H1 (cell line): ENCODE data around the gene FCAMR. TPM values are rescaled to one million over a fixed set of nuclear protein-coding genes. Genes with fewer than 3 reads are reported as not detected.

ENCODE experiments used
- CTCF ChIA-PET: fragments of 300-600 bp; sonication (Branson Sonifier 250); formaldehyde crosslinking; loops from one replicate; lab custom pipeline; 2021; ENCODE audit not compliant: partially characterized antibody; lab: Charles Lee
- POLR2A ChIA-PET: fragments of 300-600 bp; sonication (Branson Sonifier 250); formaldehyde crosslinking; loops from one replicate; lab custom pipeline; 2021; ENCODE audit warnings: inconsistent platforms; ENCODE audit not compliant: partially characterized antibody; lab: Charles Lee
- DNase-seq, 2 experiments: peaks; one replicate each; pipeline versions ENCODE4 v3.0.0 to v3.0.0-alpha.2; 2010 to 2022; ENCODE audit warnings: low spot score in 2 of 2, low read depth in 1 of 2, mixed read lengths in 1 of 2
- FAIRE-seq: peaks from 2 replicates; lab custom pipeline; 2011; peaks lifted over from hg19 to GRCh38; lab: Jason Lieb, UNC
- H2AFZ ChIP-seq: 2 replicates; pipeline ENCODE4 v1.8.1; 2012; ENCODE audit warnings: low read length, inconsistent platforms
- H2AK5ac ChIP-seq: 2 replicates; pipeline ENCODE4 v1.6.1; 2013; ENCODE audit warnings: low read depth, low read length
- H2BK120ac ChIP-seq: replicated peaks from 2 replicates; pipeline ENCODE3; 2013; ENCODE audit warnings: low read depth, low read length, inconsistent platforms
- H2BK12ac ChIP-seq: 2 replicates; pipeline ENCODE4 v1.6.1; 2013; ENCODE audit warnings: low read depth, low read length
- H2BK15ac ChIP-seq: 2 replicates; pipeline ENCODE4 v1.6.1; 2013; ENCODE audit warnings: low read length
- H2BK20ac ChIP-seq: 2 replicates; pipeline ENCODE4 v1.6.1; 2013; ENCODE audit warnings: low read length
- H2BK5ac ChIP-seq: 2 replicates; pipeline ENCODE4 v1.6.1; 2013; ENCODE audit warnings: low read depth, low read length
- H3K14ac ChIP-seq: 2 replicates; pipeline ENCODE4 v1.6.1; 2013; ENCODE audit warnings: inconsistent platforms; ENCODE audit not compliant: insufficient read length
- H3K18ac ChIP-seq: 2 replicates; pipeline ENCODE4 v1.6.1; 2013; ENCODE audit warnings: low read length; ENCODE audit errors: extremely low read depth
- H3K23ac ChIP-seq: 2 replicates; pipeline ENCODE4 v1.6.1; 2013; ENCODE audit warnings: inconsistent platforms; ENCODE audit not compliant: insufficient read length
- H3K23me2 ChIP-seq: 2 replicates; pipeline ENCODE4 v1.6.1; 2013; ENCODE audit warnings: low read depth, low read length
- H3K27ac ChIP-seq: 2 replicates; pipeline ENCODE4 v1.6.1; 2011; ENCODE audit warnings: low read depth, low read length, inconsistent platforms
- H3K27me3 ChIP-seq, 4 experiments: replicated peaks in 1 of 4; 1 replicate in 1 of 4; 2 replicates in 3 of 4; pipeline versions ENCODE4 v1.6.1 to v1.8.1; 2011 to 2013; ENCODE audit warnings: low read length in 3 of 4, mild to moderate bottlenecking in 3 of 4, inconsistent platforms in 2 of 4, mixed read lengths in 2 of 4, moderate library complexity in 1 of 4; ENCODE audit not compliant: control insufficient read depth in 3 of 4, insufficient read depth in 3 of 4; ENCODE audit errors: extremely low read depth in 1 of 4
- H3K36me3 ChIP-seq, 4 experiments: 2 replicates each; pipeline versions ENCODE4 v1.6.1 to v1.8.1; 2011 to 2013; ENCODE audit warnings: mild to moderate bottlenecking in 4 of 4, low read length in 3 of 4, moderate library complexity in 2 of 4, control low read depth in 1 of 4, inconsistent platforms in 1 of 4; ENCODE audit not compliant: insufficient read depth in 4 of 4, control insufficient read depth in 2 of 4
- H3K4ac ChIP-seq: replicated peaks from 2 replicates; pipeline ENCODE3; 2013; ENCODE audit warnings: low read length, low read depth, mixed read lengths, inconsistent platforms; ENCODE audit not compliant: insufficient read length
- H3K4me1 ChIP-seq, 4 experiments: replicated peaks in 1 of 4; 1 replicate in 1 of 4; 2 replicates in 3 of 4; pipeline versions ENCODE4 v1.6.1 to v1.8.1; 2011 to 2013; ENCODE audit warnings: low read length in 3 of 4, inconsistent platforms in 2 of 4, mixed read lengths in 1 of 4; ENCODE audit not compliant: insufficient read depth in 4 of 4, control insufficient read depth in 3 of 4
- H3K4me2 ChIP-seq, 2 experiments: 2 replicates each; pipeline versions ENCODE4 v1.6.1 to v1.8.1; 2011 to 2013; ENCODE audit warnings: low read depth in 2 of 2, low read length in 2 of 2, control low read depth in 1 of 2, inconsistent platforms in 1 of 2, mild to moderate bottlenecking in 1 of 2; ENCODE audit not compliant: insufficient read depth in 1 of 2
- H3K4me3 ChIP-seq, 4 experiments: fragments of 200-600, 300-600 bp in 1 of 4; sonication (generic), shearing (Covaris generic), sonication (Bioruptor Twin) in 1 of 4; 2 replicates each; pipeline versions ENCODE4 v1.5.1 to v1.8.1; 2011 to 2016; ENCODE audit warnings: low read length in 4 of 4, low read depth in 3 of 4, control low read depth in 2 of 4, inconsistent platforms in 2 of 4, mild to moderate bottlenecking in 2 of 4, mixed read lengths in 1 of 4, moderate library complexity in 1 of 4; ENCODE audit not compliant: insufficient read depth in 2 of 4; ENCODE audit errors: extremely low read depth in 1 of 4
- H3K56ac ChIP-seq: replicated peaks from 2 replicates; pipeline ENCODE3; 2013; ENCODE audit warnings: low read depth, mild to moderate bottlenecking, mixed read lengths, low read length, inconsistent platforms; ENCODE audit not compliant: insufficient read length
- H3K79me1 ChIP-seq: 2 replicates; pipeline ENCODE4 v1.6.1; 2013; ENCODE audit warnings: low read depth, low read length, control low read depth
- H3K79me2 ChIP-seq, 2 experiments: 2 replicates each; pipeline versions ENCODE4 v1.6.1 to v1.8.1; 2012 to 2013; ENCODE audit warnings: low read length in 2 of 2, mild to moderate bottlenecking in 2 of 2, inconsistent platforms in 1 of 2; ENCODE audit not compliant: insufficient read depth in 2 of 2, control insufficient read depth in 1 of 2
- H3K9ac ChIP-seq, 4 experiments: replicated peaks in 1 of 4; 1 replicate in 1 of 4; 2 replicates in 3 of 4; pipeline versions ENCODE4 v1.6.1 to v1.8.1; 2011 to 2013; ENCODE audit warnings: low read depth in 3 of 4, low read length in 3 of 4, control low read depth in 2 of 4, mild to moderate bottlenecking in 2 of 4, moderate library complexity in 2 of 4, inconsistent platforms in 1 of 4; ENCODE audit errors: extremely low read depth in 1 of 4
- H3K9me3 ChIP-seq, 2 experiments: 2 replicates each; pipeline versions ENCODE4 v1.6.1 to v1.8.1; 2012 to 2013; ENCODE audit warnings: mild to moderate bottlenecking in 2 of 2, moderate library complexity in 2 of 2, control low read depth in 1 of 2, inconsistent platforms in 1 of 2, low read depth in 1 of 2, low read length in 1 of 2, mixed read lengths in 1 of 2; ENCODE audit not compliant: insufficient read depth in 2 of 2
- H4K20me1 ChIP-seq, 2 experiments: replicated peaks in 1 of 2; 2 replicates each; pipeline versions ENCODE3 to v1.8.1; 2011 to 2013; ENCODE audit warnings: inconsistent platforms in 2 of 2, low read length in 2 of 2, mild to moderate bottlenecking in 1 of 2; ENCODE audit not compliant: insufficient read depth in 2 of 2, control insufficient read depth in 1 of 2
- H4K5ac ChIP-seq: 2 replicates; pipeline ENCODE4 v1.6.1; 2013; ENCODE audit warnings: low read length, low read depth, mixed read lengths, inconsistent platforms; ENCODE audit not compliant: insufficient read length
- H4K8ac ChIP-seq: 2 replicates; pipeline ENCODE4 v1.8.0; 2013; ENCODE audit warnings: mild to moderate bottlenecking, moderate library complexity, low read length, inconsistent platforms; ENCODE audit not compliant: insufficient read depth; ENCODE audit errors: extremely low read depth
- H4K91ac ChIP-seq: replicated peaks from 2 replicates; pipeline ENCODE3; 2013; ENCODE audit warnings: low read length, mixed read lengths, inconsistent platforms; ENCODE audit not compliant: insufficient read length
- CHD1 ChIP-seq: IDR thresholded peaks from 2 replicates; pipeline ENCODE4 v1.6.1; 2012; ENCODE audit warnings: low read depth, low read length, improper control_type of control experiment
- CHD2 ChIP-seq: IDR thresholded peaks from 2 replicates; pipeline ENCODE4 v1.6.1; 2012; ENCODE audit warnings: low read length, improper control_type of control experiment
- GABPA ChIP-seq: IDR thresholded peaks from 2 replicates; pipeline ENCODE4 v1.6.1; 2011; ENCODE audit warnings: mild to moderate bottlenecking, low read length, moderate library complexity, borderline replicate concordance; ENCODE audit not compliant: insufficient read depth
- JUND ChIP-seq: IDR thresholded peaks from 2 replicates; pipeline ENCODE4 v1.6.1; 2011; ENCODE audit warnings: mild to moderate bottlenecking, improper control_type of control experiment, low read length
- KDM4A ChIP-seq: IDR thresholded peaks from one replicate; pipeline ENCODE4 v1.7.1; 2012; ENCODE audit warnings: low read depth, mild to moderate bottlenecking, moderate library complexity, low read length, inconsistent platforms; ENCODE audit not compliant: severe bottlenecking
- KDM5A ChIP-seq: fragments of 200-600 bp; IDR thresholded peaks from 2 replicates; pipeline ENCODE4 v1.7.1; 2012; ENCODE audit warnings: mild to moderate bottlenecking, low read length, inconsistent platforms, mixed read lengths
- MAX ChIP-seq: IDR thresholded peaks from 2 replicates; pipeline ENCODE4 v1.6.1; 2012; ENCODE audit warnings: inconsistent platforms
- RAD21 ChIP-seq, 2 experiments: IDR thresholded peaks in 1 of 2; conservative IDR thresholded peaks in 1 of 2; 2 replicates each; pipeline ENCODE4 v1.6.1; 2011; ENCODE audit warnings: low read depth in 2 of 2, low read length in 2 of 2, improper control_type of control experiment in 1 of 2, inconsistent platforms in 1 of 2, mild to moderate bottlenecking in 1 of 2, moderate library complexity in 1 of 2
- SIN3A ChIP-seq, 2 experiments: IDR thresholded peaks in 1 of 2; conservative IDR thresholded peaks in 1 of 2; 2 replicates each; pipeline ENCODE4 v1.6.1; 2011 to 2012; ENCODE audit warnings: low read length in 2 of 2, improper control_type of control experiment in 1 of 2, low read depth in 1 of 2, mild to moderate bottlenecking in 1 of 2
- SIRT6 ChIP-seq: IDR thresholded peaks from one replicate; pipeline ENCODE4 v1.7.1; 2012; ENCODE audit warnings: low read length, inconsistent platforms
- WGBS, 2 experiments: shearing (Covaris generic) in 1 of 2; methylation state at CpG; one replicate each; pipeline versions ENCODE4 v1.1.6 to v1.1.7; 2013 to 2015; ENCODE audit warnings: low lambda C conversion rate in 2 of 2, mixed read lengths in 2 of 2, inconsistent platforms in 1 of 2, low coverage in 1 of 2, missing lambda C conversion rate in 1 of 2; ENCODE audit not compliant: insufficient replicate concordance in 2 of 2, insufficient coverage in 1 of 2, insufficient read length in 1 of 2; ENCODE audit errors: extremely low coverage in 1 of 2, missing lambda C conversion rate in 1 of 2; 5-methylcytosine and 5-hydroxymethylcytosine counted together
- polyA plus RNA-seq, 7 experiments: library from polyadenylated mRNA; depleted of rRNA in 3 of 7; stranded (reverse) in 5 of 7; unstranded in 2 of 7; fragments of >200 nt in 5 of 7; fragments of 200-250 nt in 2 of 7; gene quantifications; 1 replicate in 5 of 7; 2 replicates in 1 of 7; 4 replicates in 1 of 7; pipeline versions ENCODE4 v1.2.1 to v1.2.3, GENCODE V29; 2011 to 2013; ENCODE audit warnings: missing spikeins in 2 of 7, mixed read lengths in 2 of 7
- total RNA-seq: library from RNA; stranded (reverse); fragmentation: NEBNext Ultra II Directional; extraction: Animal tissue kit (Norgen Biotek cat#: 25700); gene quantifications from 2 replicates; pipeline ENCODE4 v1.2.1, GENCODE V29; 2021
- TF ChIP-seq, protein P1 (sequence below), 3 experiments: IDR thresholded peaks; 1 replicate in 2 of 3; 2 replicates in 1 of 3; pipeline versions ENCODE4 v1.5.1 to v1.6.1; 2011; ENCODE audit warnings: low read length in 3 of 3, mild to moderate bottlenecking in 3 of 3, inconsistent platforms in 2 of 3, low read depth in 1 of 3, moderate library complexity in 1 of 3; ENCODE audit not compliant: insufficient read depth in 1 of 3; ENCODE audit errors: control extremely low read depth in 1 of 3

FCAMR gene
- total and polyA plus RNA-seq, 2 of the 8 experiments (the other 6 are each of a cell fraction or from before 2014, with no cell fraction given) = not detected

DNA sequence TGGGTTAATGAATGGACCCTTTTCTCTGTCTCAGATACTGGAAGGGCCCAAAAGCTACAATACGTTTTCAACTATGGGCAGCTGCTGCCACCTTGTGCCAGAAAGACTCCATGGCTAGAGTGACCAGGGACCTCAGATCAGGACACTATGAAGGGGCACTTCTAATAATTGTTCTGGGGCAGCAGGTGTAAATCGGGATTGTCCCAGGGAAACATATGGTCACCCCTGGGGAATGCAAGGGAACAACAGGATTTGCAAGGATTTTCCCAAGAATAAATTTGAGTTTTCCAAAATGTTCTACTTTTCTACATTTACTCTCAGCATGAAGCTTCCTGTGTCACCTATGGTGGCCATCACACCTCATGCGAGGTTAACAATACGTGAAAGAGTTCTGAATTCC, 12.0 kb upstream of the FCAMR start:
- Histone ChIP-seq H4K8ac (no peak overlapping the region), H3K27me3 (no peaks in the 10 kb centered on the region; a peak in 1 of 7 replicates), H4K91ac (no peak overlapping the region), H3K23me2 (no peaks in the 10 kb centered on the region; the same call in 1 of the 2 replicates), H4K20me1 (no peaks in the 10 kb centered on the region), H3K4me2 (no peak overlapping the region), H3K18ac (no peak overlapping the region), H2BK12ac (no peak overlapping the region), H3K9me3 (no peaks in the 10 kb centered on the region), H2AFZ (no peak overlapping the region), H3K36me3 (no peaks in the 10 kb centered on the region), H3K23ac (no peak overlapping the region), H3K4ac (no peak overlapping the region), H4K5ac (no peak overlapping the region), H2AK5ac (no peak overlapping the region), H3K9ac (no peak overlapping the region), H2BK5ac (no peak overlapping the region), H3K4me3 (no peak overlapping the region), H3K4me1 (peaks cover 4 to 15% (median 8%) of the 10 kb centered on the region in 4 experiments), H3K56ac (no peak overlapping the region), H2BK15ac (no peak overlapping the region), H2BK20ac (no peak overlapping the region), H3K79me2 (no peaks in the 10 kb centered on the region), H3K14ac (no peak overlapping the region), H2BK120ac (no peak overlapping the region), H3K79me1 (no peaks in the 10 kb centered on the region), H3K27ac (no peak overlapping the region)
- no peak for FAIRE-seq
- DNase-seq = peak in 1 of 2 experiments; percentile 65
- WGBS, 2 experiments = 48% methylated on average over 4 of the region's 4 CpGs; no CpG with 5 or more reads in 1 of the 2 experiments
- POLR2A ChIA-PET = no interaction called here
- CTCF ChIA-PET = interaction anchor here (0.6 to 8.9 kb wide), 64 partner anchors 9 to 957 kb away, joined by 3 to 188 read pairs (median 4); partner anchors contain the start of genes FCAMR, FCMR, IL20 and IL24
- TF ChIP-seq MAX (no peak), KDM5A (0 out of 2 replicates have a peak, but pooled peaks have one; percentile 24), CHD1 (no peak), JUND (no peak), SIRT6 (no peak), CHD2 (no peak), RAD21 (IDR thresholded peaks at IDR 0.05 in 1 of 2, conservative IDR thresholded peaks at IDR 0.05 in 1 of 2; ENCODE audit: low read depth in 2 of 2, low read length in 2 of 2) (peak; percentile 88 to 92), SIN3A (conservative IDR thresholded peaks at IDR 0.05 in 1 of 2, IDR thresholded peaks at IDR 0.05 in 1 of 2; ENCODE audit: low read depth in 1 of 2, low read length in 2 of 2) (no peak), KDM4A (no peak), GABPA (no peak)
- TF ChIP-seq, protein P1, sequence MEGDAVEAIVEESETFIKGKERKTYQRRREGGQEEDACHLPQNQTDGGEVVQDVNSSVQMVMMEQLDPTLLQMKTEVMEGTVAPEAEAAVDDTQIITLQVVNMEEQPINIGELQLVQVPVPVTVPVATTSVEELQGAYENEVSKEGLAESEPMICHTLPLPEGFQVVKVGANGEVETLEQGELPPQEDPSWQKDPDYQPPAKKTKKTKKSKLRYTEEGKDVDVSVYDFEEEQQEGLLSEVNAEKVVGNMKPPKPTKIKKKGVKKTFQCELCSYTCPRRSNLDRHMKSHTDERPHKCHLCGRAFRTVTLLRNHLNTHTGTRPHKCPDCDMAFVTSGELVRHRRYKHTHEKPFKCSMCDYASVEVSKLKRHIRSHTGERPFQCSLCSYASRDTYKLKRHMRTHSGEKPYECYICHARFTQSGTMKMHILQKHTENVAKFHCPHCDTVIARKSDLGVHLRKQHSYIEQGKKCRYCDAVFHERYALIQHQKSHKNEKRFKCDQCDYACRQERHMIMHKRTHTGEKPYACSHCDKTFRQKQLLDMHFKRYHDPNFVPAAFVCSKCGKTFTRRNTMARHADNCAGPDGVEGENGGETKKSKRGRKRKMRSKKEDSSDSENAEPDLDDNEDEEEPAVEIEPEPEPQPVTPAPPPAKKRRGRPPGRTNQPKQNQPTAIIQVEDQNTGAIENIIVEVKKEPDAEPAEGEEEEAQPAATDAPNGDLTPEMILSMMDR (IDR thresholded peaks at IDR 0.05; ENCODE audit: control extremely low read depth in 1 of 3, insufficient read depth in 1 of 3, low read depth in 1 of 3, low read length in 3 of 3) = peak; percentile 49 to 86 (median 76)
